ENCODE results near the gene ISG20.

The ISG20 gene

DNA sequence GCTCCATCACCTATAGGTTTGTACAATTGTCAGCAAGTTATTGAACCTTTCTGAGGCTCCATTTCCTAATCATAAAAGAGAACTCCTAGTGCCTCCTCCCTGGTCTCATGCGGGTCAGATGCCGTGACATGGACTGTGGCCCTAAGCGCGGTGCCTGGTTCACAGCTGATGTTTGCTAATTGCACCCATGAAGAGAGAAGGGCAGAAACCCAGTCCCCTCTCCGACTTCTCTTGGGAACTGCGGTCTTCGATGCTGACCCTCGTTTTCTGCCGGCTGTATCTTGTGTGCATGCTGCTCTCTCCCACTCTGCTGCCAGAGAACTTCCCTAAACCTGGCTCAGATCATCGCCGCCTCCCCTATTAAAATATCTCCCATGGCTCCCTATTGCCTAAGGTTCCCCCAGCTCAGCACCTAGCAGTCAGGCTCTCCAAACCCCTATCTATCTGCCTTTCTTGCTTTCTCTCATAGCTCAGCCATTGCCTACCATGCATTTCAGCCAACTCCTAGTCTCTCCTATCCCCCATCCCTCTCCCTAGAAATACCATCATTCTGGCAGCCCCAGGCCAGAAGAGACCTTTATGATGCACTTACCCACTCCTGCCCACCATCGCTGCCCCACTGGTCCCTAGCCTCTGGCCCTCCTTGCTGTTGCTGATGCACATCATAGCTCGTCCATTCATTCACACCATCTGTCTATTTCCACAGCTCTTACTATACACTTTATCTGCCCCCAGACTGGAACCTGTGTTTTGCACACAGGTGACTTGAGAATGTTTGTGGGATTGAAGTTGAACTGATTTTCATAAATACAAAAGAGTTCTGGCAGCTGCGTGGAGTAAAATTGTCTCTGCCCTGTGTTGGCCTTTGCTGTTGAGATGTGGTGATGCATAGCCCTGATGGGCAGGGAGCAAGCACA is 6.6 kb downstream of the ISG20 start:
- WGBS (ENCODE audit: insufficient coverage) = 97% methylated on average over 13 of the region's 14 CpGs
- Histone ChIP-seq H3K4me3 (ENCODE audit: control insufficient read depth in 1 of 7, extremely low read depth in 1 of 7, insufficient read depth in 4 of 7, low read depth in 2 of 7, low read length in 6 of 7) (no peak overlapping the region), H3K27ac (ENCODE audit: insufficient read depth in 1 of 2, low read depth in 1 of 2, low read length in 2 of 2, poor library complexity in 1 of 2, severe bottlenecking in 2 of 2) (no peak overlapping the region), H3K27me3 (replicated peaks in 2 of 5; ENCODE audit: control insufficient read depth in 4 of 5, insufficient read depth in 5 of 5, low read length in 4 of 5) (no peaks in the 10 kb centered on the region), H3K4me1 (ENCODE audit: control extremely low read depth in 1 of 4, control insufficient read depth in 4 of 4, insufficient read depth in 4 of 4, low read length in 3 of 4) (peaks cover 4 to 21% (median 12%) of the 10 kb centered on the region in 4 experiments), H3K9me3 (ENCODE audit: control extremely low read depth in 1 of 5, control insufficient read depth in 4 of 5, insufficient read depth in 2 of 5, low read depth in 1 of 5, low read length in 4 of 5) (no peaks in the 10 kb centered on the region), H3K36me3 (ENCODE audit: control insufficient read depth in 4 of 4, insufficient read depth in 4 of 4, low read length in 3 of 4) (no peaks in the 10 kb centered on the region)
- ChIA-PET CTCF (interaction anchor here (1.6 to 1.8 kb wide), 2 partner anchors 9 to 19 kb away, joined by 5 to 6 read pairs; no protein-coding TSS in a partner anchor), POLR2A (no interaction called here)
- DNase-seq = no peak

GRCh38 chr15:88646088-88646405 is 7.2 kb downstream of the ISG20 start:
- ChIA-PET CTCF (interaction anchor here (1.6 to 1.8 kb wide), 2 partner anchors 9 to 18 kb away, joined by 5 to 6 read pairs; no protein-coding TSS in a partner anchor), POLR2A (interaction anchor here (1.7 kb wide), 1 partner anchor 8 kb away, joined by 5 read pairs; the partner anchor contains the start of gene ISG20)
- no peak for DNase-seq
- H3K4me3 ChIP-seq (ENCODE audit: control insufficient read depth in 1 of 7, extremely low read depth in 1 of 7, insufficient read depth in 4 of 7, low read depth in 2 of 7, low read length in 6 of 7) = no peak overlapping the region
- peaks cover 3 to 16% (median 9%) of the 10 kb centered on the region in 4 experiments for H3K4me1 ChIP-seq (ENCODE audit: control extremely low read depth in 1 of 4, control insufficient read depth in 4 of 4, insufficient read depth in 4 of 4, low read length in 3 of 4)
- no CpG with 5 or more reads among the region's 1 CpG for WGBS (ENCODE audit: insufficient coverage)
- H3K27me3 ChIP-seq (replicated peaks in 2 of 5; ENCODE audit: control insufficient read depth in 4 of 5, insufficient read depth in 5 of 5, low read length in 4 of 5) = no peaks in the 10 kb centered on the region
- no peak overlapping the region for H3K27ac ChIP-seq (ENCODE audit: insufficient read depth in 1 of 2, low read depth in 1 of 2, low read length in 2 of 2, poor library complexity in 1 of 2, severe bottlenecking in 2 of 2)
- no peaks in the 10 kb centered on the region for H3K36me3 ChIP-seq (ENCODE audit: control insufficient read depth in 4 of 4, insufficient read depth in 4 of 4, low read length in 3 of 4)
- H3K9me3 ChIP-seq (ENCODE audit: control extremely low read depth in 1 of 5, control insufficient read depth in 4 of 5, insufficient read depth in 2 of 5, low read depth in 1 of 5, low read length in 4 of 5) = no peaks in the 10 kb centered on the region

GRCh38 chr15:88646951-88647350 is 8.1 kb downstream of the ISG20 start:
- POLR2A ChIA-PET = interaction anchor here (1.7 kb wide), 1 partner anchor 9 kb away, joined by 5 read pairs; the partner anchor contains the start of gene ISG20
- DNase-seq = no peak
- Histone ChIP-seq H3K36me3 (ENCODE audit: control insufficient read depth in 4 of 4, insufficient read depth in 4 of 4, low read length in 3 of 4) (no peaks in the 10 kb centered on the region), H3K4me1 (ENCODE audit: control extremely low read depth in 1 of 4, control insufficient read depth in 4 of 4, insufficient read depth in 4 of 4, low read length in 3 of 4) (peaks cover 0 to 9% (median 1%) of the 10 kb centered on the region in 4 experiments), H3K27me3 (replicated peaks in 2 of 5; ENCODE audit: control insufficient read depth in 4 of 5, insufficient read depth in 5 of 5, low read length in 4 of 5) (no peaks in the 10 kb centered on the region), H3K9me3 (ENCODE audit: control extremely low read depth in 1 of 5, control insufficient read depth in 4 of 5, insufficient read depth in 2 of 5, low read depth in 1 of 5, low read length in 4 of 5) (no peaks in the 10 kb centered on the region), H3K4me3 (ENCODE audit: control insufficient read depth in 1 of 7, extremely low read depth in 1 of 7, insufficient read depth in 4 of 7, low read depth in 2 of 7, low read length in 6 of 7) (no peak overlapping the region), H3K27ac (ENCODE audit: insufficient read depth in 1 of 2, low read depth in 1 of 2, low read length in 2 of 2, poor library complexity in 1 of 2, severe bottlenecking in 2 of 2) (no peak overlapping the region)
- 100% methylated on average over 2 of the region's 5 CpGs for WGBS (ENCODE audit: insufficient coverage)
- CTCF ChIA-PET = interaction anchor here (1.2 kb wide), 1 partner anchor 10 kb away, joined by 3 read pairs; no protein-coding TSS in a partner anchor

DNA sequence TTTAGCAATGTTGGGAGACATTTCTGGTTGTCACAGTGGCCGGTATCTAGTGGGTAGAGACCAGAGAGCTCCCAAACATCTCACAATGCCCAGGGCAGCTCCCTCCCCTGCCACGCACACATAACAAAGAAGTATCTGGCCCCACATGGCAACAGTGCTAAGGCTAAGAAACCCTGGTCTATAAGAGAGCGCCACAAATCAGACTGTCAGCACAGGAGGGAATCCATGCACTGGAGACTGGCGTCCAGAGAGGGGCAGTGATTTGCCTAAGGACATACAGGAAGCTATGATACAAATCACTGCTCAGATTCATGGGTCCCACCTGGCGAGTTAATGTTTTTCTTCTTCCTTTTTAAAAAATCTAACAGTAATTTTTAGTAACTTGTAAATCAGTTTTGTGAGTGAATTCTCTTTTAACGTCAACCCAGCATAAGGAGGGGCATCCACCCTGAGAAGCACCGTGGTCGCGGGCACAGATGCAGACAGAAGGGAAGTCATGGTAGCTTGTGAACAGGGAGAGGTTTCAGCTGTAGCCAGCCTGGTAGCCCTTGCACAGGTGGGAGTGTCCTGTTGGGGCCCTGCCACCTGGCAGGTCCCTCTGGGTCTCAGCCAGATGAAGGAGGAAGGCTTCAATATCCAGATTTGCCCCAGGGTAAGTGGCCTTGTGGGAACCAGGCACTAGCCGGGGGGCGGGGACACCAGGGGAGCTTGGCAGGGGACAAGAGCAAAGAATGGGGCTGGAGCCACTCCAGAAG is 8.7 kb downstream of the ISG20 start:
- H3K4me1 ChIP-seq (ENCODE audit: control extremely low read depth in 1 of 4, control insufficient read depth in 4 of 4, insufficient read depth in 4 of 4, low read length in 3 of 4) = peaks cover 0 to 7% (median 0%) of the 10 kb centered on the region in 4 experiments
- 82% methylated on average over 10 of the region's 11 CpGs for WGBS (ENCODE audit: insufficient coverage)
- no peak for DNase-seq
- H3K4me3 ChIP-seq (ENCODE audit: control insufficient read depth in 1 of 7, extremely low read depth in 1 of 7, insufficient read depth in 4 of 7, low read depth in 2 of 7, low read length in 6 of 7) = no peak overlapping the region
- H3K36me3 ChIP-seq (ENCODE audit: control insufficient read depth in 4 of 4, insufficient read depth in 4 of 4, low read length in 3 of 4) = no peaks in the 10 kb centered on the region
- H3K27me3 ChIP-seq (replicated peaks in 2 of 5; ENCODE audit: control insufficient read depth in 4 of 5, insufficient read depth in 5 of 5, low read length in 4 of 5) = no peaks in the 10 kb centered on the region
- H3K9me3 ChIP-seq (ENCODE audit: control extremely low read depth in 1 of 5, control insufficient read depth in 4 of 5, insufficient read depth in 2 of 5, low read depth in 1 of 5, low read length in 4 of 5) = no peaks in the 10 kb centered on the region
- ChIA-PET POLR2A (interaction anchor here (1.7 kb wide), 1 partner anchor 9 kb away, joined by 5 read pairs; the partner anchor contains the start of gene ISG20), CTCF (interaction anchor here (1.2 kb wide), 1 partner anchor 9 kb away, joined by 3 read pairs; no protein-coding TSS in a partner anchor)
- H3K27ac ChIP-seq (ENCODE audit: insufficient read depth in 1 of 2, low read depth in 1 of 2, low read length in 2 of 2, poor library complexity in 1 of 2, severe bottlenecking in 2 of 2) = no peak overlapping the region

DNA sequence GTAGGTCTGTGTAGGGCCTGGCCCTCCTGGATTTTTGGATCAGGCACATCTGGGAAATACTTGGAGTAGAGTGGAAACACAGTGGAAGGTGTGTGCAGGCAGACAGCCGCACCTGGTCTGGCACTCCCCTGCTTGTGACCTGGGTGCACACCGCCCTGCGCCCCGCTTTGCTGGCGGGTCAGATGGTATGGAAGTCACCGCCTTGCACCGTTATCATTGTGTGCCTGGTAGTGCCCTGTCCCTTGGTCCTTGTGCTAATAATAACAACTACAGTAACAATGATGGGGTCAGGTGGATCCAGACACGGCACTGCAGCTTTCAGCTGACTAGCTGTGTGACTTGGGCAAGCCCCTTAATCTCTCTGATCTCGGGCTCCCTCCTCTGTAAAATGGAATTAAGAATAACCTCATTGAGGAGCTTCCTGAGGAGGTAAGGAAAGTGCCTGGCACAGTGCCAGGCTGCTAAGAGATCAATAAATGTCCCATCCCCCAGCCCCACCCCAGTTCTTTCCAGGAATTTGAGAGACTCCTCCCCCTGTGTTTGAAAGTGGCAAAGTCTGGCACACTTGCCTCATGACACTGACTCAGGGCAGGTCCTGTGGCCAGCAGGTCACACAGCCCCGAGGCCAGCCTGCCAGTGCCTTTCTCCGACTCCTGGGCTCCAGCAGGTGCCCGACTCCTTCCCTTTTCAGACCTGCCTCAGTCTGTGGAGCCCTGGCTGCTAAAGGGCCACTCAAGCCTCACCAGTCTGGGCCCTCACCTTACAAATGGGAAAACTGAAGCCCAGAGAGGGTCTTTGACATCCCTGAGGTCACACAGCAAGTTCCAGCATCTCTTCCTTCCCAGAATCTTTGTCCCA is 9.8 kb downstream of the ISG20 start:
- Histone ChIP-seq H3K4me1 (ENCODE audit: control extremely low read depth in 1 of 4, control insufficient read depth in 4 of 4, insufficient read depth in 4 of 4, low read length in 3 of 4) (peaks cover 0 to 7% (median 0%) of the 10 kb centered on the region in 4 experiments), H3K4me3 (ENCODE audit: control insufficient read depth in 1 of 7, extremely low read depth in 1 of 7, insufficient read depth in 4 of 7, low read depth in 2 of 7, low read length in 6 of 7) (no peak overlapping the region), H3K36me3 (ENCODE audit: control insufficient read depth in 4 of 4, insufficient read depth in 4 of 4, low read length in 3 of 4) (no peaks in the 10 kb centered on the region), H3K27ac (ENCODE audit: insufficient read depth in 1 of 2, low read depth in 1 of 2, low read length in 2 of 2, poor library complexity in 1 of 2, severe bottlenecking in 2 of 2) (peak overlapping the region in 1 of 2 experiments; percentile 4), H3K27me3 (replicated peaks in 2 of 5; ENCODE audit: control insufficient read depth in 4 of 5, insufficient read depth in 5 of 5, low read length in 4 of 5) (no peaks in the 10 kb centered on the region), H3K9me3 (ENCODE audit: control extremely low read depth in 1 of 5, control insufficient read depth in 4 of 5, insufficient read depth in 2 of 5, low read depth in 1 of 5, low read length in 4 of 5) (no peaks in the 10 kb centered on the region)
- WGBS (ENCODE audit: insufficient coverage) = 89% methylated on average over 11 of the region's 12 CpGs
- ChIA-PET POLR2A (no interaction called here), CTCF (interaction anchor here (0.9 kb wide), 1 partner anchor 8 kb away, joined by 3 read pairs; no protein-coding TSS in a partner anchor)
- DNase-seq = no peak

- ChIA-PET POLR2A (no interaction called here), CTCF (no interaction called here)
- DNase-seq = peak in 1 of 3 donors; percentile 46
- Histone ChIP-seq H3K4me3 (ENCODE audit: control insufficient read depth in 1 of 7, extremely low read depth in 1 of 7, insufficient read depth in 4 of 7, low read depth in 2 of 7, low read length in 6 of 7) (no peak overlapping the region), H3K27ac (ENCODE audit: insufficient read depth in 1 of 2, low read depth in 1 of 2, low read length in 2 of 2, poor library complexity in 1 of 2, severe bottlenecking in 2 of 2) (peak overlapping the region in 1 of 2 experiments; percentile 4), H3K9me3 (ENCODE audit: control extremely low read depth in 1 of 5, control insufficient read depth in 4 of 5, insufficient read depth in 2 of 5, low read depth in 1 of 5, low read length in 4 of 5) (no peaks in the 10 kb centered on the region), H3K4me1 (ENCODE audit: control extremely low read depth in 1 of 4, control insufficient read depth in 4 of 4, insufficient read depth in 4 of 4, low read length in 3 of 4) (peaks cover 0 to 7% (median 0%) of the 10 kb centered on the region in 4 experiments), H3K36me3 (ENCODE audit: control insufficient read depth in 4 of 4, insufficient read depth in 4 of 4, low read length in 3 of 4) (no peaks in the 10 kb centered on the region), H3K27me3 (replicated peaks in 2 of 5; ENCODE audit: control insufficient read depth in 4 of 5, insufficient read depth in 5 of 5, low read length in 4 of 5) (no peaks in the 10 kb centered on the region)
- WGBS (ENCODE audit: insufficient coverage) = 56% methylated on average over 11 of the region's 12 CpGs
Measured at GRCh38 chr15:88649286-88649733, 10.5 kb downstream of the ISG20 start.
